GM12875 (cell line): ENCODE data around the gene ACTL9.

Experiments
- H3K4me3 ChIP-seq: one replicate; pipeline ENCODE4 v1.5.1; 2011; ENCODE audit warnings: low read depth, low read length, control low read depth
- CTCF ChIP-seq: IDR thresholded peaks from 2 replicates; pipeline ENCODE4 v1.5.1; 2011; ENCODE audit warnings: low read depth, mild to moderate bottlenecking, control low read depth, inconsistent platforms, low read length, moderate library complexity, borderline replicate concordance; ENCODE audit not compliant: insufficient read depth

The ACTL9 gene

GRCh38 chr19:8696993-8697392, 1.6 kb downstream of the ACTL9 start:
- no peak overlapping the region for H3K4me3 ChIP-seq
- TF ChIP-seq CTCF: no peak

DNA sequence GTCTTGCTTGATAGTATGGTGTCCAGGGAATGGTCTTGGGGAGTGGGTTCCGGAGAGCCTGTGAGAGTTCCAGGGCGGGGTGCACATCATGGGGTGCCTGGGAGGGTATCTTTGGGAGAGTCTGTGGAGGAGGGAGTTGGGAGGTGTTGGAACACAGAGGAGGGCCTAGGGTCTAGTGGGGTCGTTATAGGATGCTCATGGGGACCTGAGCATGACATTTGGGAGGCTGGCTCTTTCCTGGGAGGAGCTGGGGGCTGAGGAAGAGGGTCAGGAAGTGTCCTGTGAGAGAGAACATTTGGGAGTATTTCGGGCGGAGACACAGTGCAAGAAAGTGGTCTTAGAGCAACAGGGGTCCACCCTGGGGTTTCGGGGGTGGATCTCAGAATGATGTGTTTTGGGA, 2.7 kb downstream of the ACTL9 start:
- TF ChIP-seq CTCF: no peak

GRCh38 chr19:8695501-8695900, 3.1 kb downstream of the ACTL9 start:
- no peak for TF ChIP-seq CTCF
- no peak overlapping the region for H3K4me3 ChIP-seq

More for the DNA sequence above, 2.7 kb downstream of the ACTL9 start:
- no peak overlapping the region for H3K4me3 ChIP-seq

- no peak overlapping the region for H3K4me3 ChIP-seq
- TF ChIP-seq CTCF: no peak
Measured at GRCh38 chr19:8690753-8691539, 7.6 kb downstream of the ACTL9 start.

DNA sequence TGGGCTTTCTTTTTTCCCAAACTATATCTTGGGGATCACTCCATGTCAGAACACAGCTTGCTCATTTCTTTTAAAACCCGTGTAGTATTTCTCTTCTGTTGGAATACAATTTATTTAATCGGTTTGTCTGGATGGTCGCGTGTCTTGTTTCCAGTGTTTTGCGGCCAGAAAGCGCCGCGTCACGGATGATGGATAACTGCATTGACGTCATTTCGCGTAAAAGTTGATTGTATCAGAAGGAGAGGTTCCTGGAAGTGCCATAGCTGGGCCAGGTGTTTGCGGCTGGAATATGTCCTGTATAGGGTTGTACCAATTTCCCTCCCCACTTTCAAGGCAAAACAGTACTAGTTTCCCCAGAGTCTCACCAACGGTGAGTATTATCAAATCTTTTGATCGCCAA, 9.7 kb downstream of the ACTL9 start:
- H3K4me3 ChIP-seq: no peak overlapping the region
- TF ChIP-seq CTCF: no peak

DNA sequence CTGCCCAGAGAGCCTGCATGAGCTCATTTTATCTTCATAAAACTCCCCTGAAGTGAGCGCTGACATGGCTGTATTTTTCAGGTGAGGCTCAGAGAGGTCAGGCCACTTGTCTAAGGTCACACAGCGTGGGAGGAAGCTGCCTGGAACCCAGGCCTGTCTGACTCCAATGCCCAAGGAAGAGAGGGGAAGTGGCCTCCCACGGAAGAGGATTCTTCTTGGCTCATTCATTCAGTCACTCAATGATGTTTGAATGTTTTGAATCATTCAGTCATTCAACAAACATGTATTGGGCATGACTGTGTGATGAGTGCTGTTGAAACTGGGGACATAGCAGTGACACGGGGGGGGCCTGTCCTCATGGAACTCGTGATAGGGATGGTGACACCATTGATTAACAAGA, 12.0 kb downstream of the ACTL9 start:
- TF ChIP-seq CTCF: no peak
- H3K4me3 ChIP-seq: no peak overlapping the region
